GM18505 (cell line): ENCODE data around the gene CCR5AS.

Source experiments
- ATAC-seq: cut with Tn5 transposase; IDR thresholded peaks from one replicate; pipeline ENCODE4 v1.9.1; 2021; ENCODE audit not compliant: unreplicated experiment
- POLR2A ChIP-seq: IDR thresholded peaks from 4 replicates; pipeline ENCODE4 v1.6.1; 2011; ENCODE audit warnings: borderline replicate concordance; ENCODE audit not compliant: insufficient read depth, insufficient read length; ENCODE audit errors: extremely low read depth

The CCR5AS gene

DNA sequence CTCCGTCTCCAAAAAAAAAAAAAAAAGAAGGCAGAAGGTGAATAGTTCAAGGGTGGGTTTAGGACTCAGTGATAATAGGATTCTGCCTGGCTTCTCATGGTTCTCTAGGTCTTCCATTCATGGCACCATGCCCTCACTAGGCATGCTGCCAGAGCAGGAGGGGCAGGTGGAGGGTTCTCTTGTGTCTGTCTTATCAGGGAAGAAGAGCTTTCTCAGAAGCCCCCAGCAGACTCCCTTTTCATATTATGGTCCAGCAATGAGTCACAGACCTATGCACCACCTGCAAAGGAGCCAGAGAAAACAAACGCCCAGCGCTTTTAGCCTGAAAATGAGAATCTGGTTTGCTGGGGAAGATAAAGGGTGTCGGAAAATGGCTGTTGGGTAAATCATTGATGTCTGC, 50.0 kb downstream of the CCR5AS start:
- no peak for TF ChIP-seq POLR2A
- ATAC-seq, result no peak

- no peak for ATAC-seq
- TF ChIP-seq POLR2A, result no peak
Observed at GRCh38 chr3:46356276-46356675, 50.6 kb downstream of the CCR5AS start.

DNA sequence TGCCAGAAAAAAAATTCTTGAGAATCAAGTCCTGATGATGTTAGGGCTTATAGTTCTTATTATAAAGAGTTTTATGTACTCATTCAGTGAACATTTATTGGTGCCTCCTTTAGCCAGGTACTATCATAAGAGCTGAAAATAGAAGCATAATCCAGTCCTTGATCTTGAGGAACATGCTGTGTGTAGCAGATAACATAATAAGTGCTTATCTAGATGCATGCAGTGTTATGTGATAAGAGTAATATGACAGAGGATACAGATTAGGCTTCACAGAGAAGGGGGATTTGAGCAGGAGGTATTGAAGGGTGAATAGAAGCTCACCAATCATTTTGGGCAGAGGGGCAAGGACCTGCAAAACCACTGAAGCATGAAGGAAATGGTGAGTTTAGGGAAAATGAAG, 51.9 kb downstream of the CCR5AS start:
- no peak for ATAC-seq
- TF ChIP-seq POLR2A, result no peak

- no peak for TF ChIP-seq POLR2A
- ATAC-seq, result no peak
Observed at GRCh38 chr3:46354478-46354877, 52.4 kb downstream of the CCR5AS start.

GRCh38 chr3:46353647-46354410, 53.0 kb downstream of the CCR5AS start, which contains the start of gene CCR2:
Gene CCR2, plus strand, starts transcription at chr3:46354111. Its CDS starts 3,417 bp downstream, at chr3:46357528.
- no peak for TF ChIP-seq POLR2A
- ATAC-seq, result no peak

GRCh38 chr3:46353090-46353489, 53.8 kb downstream of the CCR5AS start:
- ATAC-seq, result no peak

DNA sequence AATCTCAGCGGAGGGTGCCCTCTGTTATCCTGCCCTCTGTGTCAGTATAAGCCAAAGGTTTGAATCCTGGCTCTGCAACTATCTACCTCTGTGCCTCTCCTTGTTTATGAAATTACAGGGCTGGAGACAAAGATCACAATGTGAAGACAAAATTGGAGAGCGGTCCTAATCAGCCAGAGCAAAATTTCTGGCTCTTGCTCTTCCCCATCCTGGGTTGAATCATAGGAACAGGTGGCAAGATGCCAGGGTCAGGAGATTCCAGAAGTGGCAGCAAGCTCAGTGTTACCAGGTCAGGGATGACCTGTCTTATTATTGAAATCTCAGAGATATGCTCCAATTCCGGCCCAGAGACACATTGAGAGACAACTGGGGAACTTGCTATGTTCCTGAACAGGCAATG, 55.2 kb downstream of the CCR5AS start:
- no peak for TF ChIP-seq POLR2A
- no peak for ATAC-seq

More at GRCh38 chr3:46353090-46353489, 53.8 kb downstream of the CCR5AS start:
- TF ChIP-seq POLR2A, result no peak

DNA sequence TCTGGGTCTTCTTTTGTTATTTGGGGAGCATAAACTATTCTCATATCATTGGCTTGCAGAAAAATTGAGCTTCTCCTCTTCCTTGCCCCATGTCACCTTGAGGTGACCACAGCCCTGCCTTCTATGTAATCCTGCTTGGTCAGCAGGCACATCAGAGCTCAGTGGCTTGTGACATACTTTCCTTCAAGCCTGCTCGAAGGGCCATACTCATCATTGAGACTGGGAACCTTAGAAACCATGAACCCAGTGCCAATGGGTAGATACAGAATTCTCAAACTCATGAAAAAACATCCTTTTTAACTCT, 56.7 kb downstream of the CCR5AS start:
- peak; percentile 14 for ATAC-seq

DNA sequence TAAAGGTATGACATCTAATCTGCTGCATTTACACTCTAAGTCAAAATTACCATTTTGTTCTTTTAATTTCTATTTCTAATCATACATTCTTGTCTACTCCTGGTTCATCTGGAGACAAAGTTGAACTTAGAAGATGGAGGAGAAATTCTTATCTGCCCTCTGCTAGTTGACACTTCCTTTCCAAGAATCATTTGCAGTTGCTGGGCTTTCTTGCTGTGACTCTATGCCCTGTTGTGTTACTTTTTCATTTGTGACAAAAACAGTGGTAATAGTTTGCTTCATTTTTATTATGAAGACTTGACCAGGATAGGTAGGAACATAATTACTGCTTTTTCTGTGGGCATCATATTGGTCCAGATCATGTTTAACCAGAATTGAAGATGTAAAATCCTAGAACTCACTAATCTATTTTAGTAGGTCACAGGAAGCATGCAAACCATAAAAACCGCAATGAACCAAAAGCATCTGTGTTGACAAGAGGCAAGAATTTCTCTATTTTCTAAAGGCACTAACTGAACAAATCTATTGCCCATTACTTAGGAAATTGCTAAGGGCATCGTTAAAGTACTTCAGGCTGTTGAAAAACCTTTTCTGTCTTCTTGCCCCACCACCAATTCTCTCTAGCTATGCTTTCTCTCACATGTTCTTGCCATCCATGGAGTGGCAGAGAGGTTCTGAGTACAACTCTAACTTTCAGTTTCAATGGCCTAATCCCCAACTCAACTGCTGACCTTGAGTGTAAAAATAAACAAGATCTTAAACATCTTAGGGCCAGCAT, 57.2 kb downstream of the CCR5AS start:
- ATAC-seq, result peak; percentile 48
- no peak for TF ChIP-seq POLR2A

More for the DNA sequence above, 56.7 kb downstream of the CCR5AS start:
- no peak for TF ChIP-seq POLR2A

DNA sequence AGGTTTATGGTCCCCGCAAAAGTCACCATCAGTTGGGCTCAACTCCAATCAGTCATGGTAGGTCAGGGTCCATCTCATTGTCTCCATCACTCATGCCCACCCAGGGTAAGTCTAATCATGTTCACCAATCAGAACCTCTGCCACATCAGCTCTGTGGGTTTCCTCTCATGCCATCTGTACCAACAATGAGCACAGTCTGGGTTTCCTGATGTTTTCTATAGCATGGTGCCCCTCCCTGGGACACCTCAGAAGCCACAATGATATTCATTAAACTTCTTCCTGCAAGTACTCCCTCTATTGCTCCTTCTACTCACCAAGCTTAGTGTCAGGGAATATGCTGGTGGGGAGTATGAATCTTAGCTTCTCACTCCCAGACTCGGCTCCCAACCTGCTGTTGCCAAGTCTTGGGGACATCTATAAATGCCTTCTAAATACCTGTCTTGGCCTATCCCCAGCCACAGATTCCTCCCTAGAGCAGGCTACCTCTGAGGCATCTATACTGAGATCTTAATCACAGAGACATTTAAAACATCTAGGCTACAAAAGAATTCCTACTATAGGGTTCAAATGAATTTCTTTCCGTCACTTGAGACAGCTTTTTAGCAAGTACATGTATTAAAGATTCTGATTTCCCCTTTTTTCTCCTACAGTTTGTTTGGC, 57.9 kb downstream of the CCR5AS start:
- ATAC-seq, result no peak

DNA sequence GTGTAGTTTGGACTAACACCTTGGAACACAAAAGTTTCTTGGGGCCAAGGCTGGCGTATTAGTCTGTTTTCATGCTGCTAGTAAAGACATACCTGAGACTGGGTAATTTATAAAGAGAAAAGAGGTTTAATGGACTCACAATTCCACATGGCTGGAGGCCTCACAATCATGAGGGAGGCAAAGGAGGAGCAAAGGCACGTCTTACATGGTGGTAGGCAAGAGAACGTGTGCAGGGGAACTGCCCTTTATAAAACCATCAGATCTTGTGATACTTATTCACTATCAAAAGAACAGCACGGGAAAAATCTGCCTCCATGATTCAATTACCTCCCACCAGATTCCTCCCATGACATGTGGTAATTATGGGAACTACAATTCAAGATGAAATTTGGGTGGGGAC, 62.4 kb downstream of the CCR5AS start:
- no peak for ATAC-seq

More for the DNA sequence above, 57.9 kb downstream of the CCR5AS start:
- TF ChIP-seq POLR2A, result no peak

GRCh38 chr3:46338840-46339239, 68.0 kb downstream of the CCR5AS start:
- no peak for ATAC-seq
- TF ChIP-seq POLR2A, result no peak

More for the DNA sequence above, 62.4 kb downstream of the CCR5AS start:
- no peak for TF ChIP-seq POLR2A

DNA sequence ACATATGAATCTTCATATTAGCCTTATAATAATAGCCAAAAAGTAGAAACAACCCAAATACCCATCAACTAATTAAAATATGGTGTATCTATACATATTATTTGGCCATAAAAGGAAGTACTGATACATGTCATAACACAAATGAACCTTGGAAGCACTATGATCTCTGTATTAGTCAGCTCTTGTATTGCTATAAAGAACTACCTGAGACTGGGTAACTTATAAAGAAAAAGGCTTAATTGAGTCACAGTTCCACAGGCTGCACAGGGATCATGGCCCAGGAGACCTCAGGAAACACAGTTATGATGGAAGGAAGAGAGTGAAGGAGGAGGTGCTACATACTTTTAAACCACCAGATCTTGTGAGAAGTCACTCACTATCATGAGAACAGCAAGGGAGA, 69.0 kb downstream of the CCR5AS start:
- no peak for TF ChIP-seq POLR2A
- no peak for ATAC-seq
